GM12872 (cell line): ENCODE results near the gene ACOT7.

Experiments used
- CTCF ChIP-seq: IDR thresholded peaks from 3 replicates; pipeline ENCODE4 v1.5.1; 2011; ENCODE audit warnings: low read depth, mild to moderate bottlenecking, low read length, moderate library complexity; ENCODE audit not compliant: insufficient read depth

ACOT7 gene

DNA sequence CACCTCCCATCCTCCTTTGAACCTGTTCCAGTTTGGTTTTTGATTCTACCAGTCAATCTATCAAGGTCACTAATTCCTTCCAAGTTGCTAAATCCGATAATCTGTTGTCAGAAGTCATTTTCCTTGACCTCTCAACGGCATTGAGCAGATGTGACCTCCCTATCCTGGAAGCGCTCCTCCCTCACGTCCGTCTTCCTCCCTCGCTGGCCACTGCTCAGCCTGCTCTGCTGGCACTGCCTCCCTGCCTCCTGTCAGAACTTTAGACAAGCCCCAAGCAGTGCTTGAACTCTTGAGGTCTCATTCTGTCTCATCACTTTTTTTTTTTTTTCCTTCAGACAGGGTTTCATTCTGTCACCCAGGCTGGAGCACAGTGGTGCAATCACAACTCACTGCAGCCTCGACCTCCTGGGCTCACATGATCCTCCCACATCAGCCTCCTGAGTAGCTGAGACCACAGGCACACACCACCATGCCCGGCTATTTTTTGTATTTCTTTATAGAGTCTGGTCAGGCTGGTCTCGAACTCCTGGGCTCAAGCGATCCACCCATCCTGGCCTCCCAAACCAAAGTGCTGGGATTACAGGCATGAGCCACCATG, 4.4 kb upstream of the ACOT7 start:
- TF ChIP-seq CTCF, result no peak

DNA sequence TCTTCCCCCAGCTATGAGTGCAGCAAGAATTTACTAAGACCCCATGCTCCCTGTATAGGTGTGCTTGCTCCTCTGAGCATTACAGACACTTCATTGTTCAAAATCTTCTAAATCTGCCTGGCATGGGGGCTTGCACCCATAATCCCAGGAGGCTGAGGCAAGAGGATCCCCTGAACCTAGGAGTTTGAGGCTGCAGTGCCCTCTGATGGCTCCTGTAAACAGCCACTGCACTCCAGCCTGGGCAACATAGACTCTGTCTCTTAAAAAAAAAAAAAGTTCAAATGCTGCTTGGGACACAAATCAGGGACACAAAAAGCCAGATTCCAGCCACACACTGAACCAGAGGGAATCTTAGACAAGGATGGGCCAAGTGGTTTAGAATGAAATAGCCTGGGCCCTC, 3.4 kb upstream of the ACOT7 start:
- TF ChIP-seq CTCF, result peak; percentile 18; the same call in 1 of the 3 replicates

- no peak for TF ChIP-seq CTCF
These were observed 663 bp downstream of the ACOT7 start for GRCh38 chr1:6392809-6393399.

DNA sequence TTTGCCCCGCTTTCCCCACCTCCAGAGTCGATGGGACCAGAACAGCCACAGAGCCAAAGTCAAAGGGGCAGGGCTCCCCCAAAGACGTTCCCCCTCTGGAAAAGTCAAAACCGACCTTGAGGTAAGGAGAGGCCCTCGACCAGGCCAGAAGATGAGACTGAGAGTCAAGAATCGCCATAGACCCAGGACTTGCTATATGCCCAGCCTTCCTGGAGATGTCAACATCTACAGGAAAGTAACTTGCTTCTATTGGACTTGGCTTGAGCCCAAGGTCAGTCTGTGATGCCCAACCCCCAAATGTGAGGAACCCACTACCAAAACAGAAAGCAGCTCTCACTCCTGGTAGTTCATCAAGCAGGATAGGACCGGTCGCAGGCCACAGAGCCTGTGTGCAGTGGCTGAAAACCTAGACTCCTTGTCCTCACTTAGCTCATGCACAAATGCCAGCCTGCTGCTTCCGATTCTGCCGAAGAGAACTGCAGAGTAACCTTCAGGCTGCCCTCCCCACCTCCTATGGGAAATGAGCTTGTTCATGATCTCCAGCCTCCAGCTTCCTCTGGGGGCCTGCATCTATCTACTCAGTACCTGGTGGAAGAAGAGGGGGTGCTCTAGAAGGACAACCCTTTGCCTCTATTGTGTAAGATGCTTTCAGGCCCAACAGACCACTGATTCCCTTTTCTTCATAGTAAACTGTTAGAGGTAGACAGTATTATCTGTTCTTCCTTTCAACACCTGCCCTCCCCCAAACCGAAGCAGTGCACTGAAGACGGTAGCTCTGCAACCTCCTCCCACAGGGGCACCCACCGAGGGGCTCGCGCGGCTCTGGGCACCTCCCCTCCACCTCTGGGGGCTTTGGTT, 1.4 kb downstream of the ACOT7 start:
- no peak for TF ChIP-seq CTCF

DNA sequence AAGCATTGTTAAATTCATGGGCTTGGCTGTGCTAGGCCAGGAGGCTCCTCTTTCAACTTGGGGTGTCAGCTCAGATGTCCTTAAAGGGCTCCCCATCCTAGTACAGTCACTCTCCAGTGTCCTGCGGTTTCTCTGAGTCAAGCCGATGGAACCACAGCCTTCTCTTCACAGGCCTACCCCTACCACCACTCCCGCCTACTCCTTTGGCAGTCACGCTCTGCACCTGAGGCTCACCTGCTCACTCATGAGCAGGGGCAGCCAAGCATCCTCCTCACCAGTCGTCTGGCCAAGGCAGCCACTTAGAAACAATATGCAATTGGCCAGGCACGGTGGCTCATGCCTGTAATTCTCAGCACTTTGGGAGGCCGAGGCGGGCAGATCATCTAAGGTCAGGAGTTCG, 3.6 kb downstream of the ACOT7 start:
- no peak for TF ChIP-seq CTCF

- TF ChIP-seq CTCF, result no peak
These were observed 7.1 kb downstream of the ACOT7 start for GRCh38 chr1:6386371-6386949.

GRCh38 chr1:6385488-6386191, 7.9 kb downstream of the ACOT7 start:
- TF ChIP-seq CTCF, result no peak
